ENCODE measurements around the gene TRIM50. TPM values are rescaled to one million over a fixed set of nuclear protein-coding genes. Genes with fewer than 3 reads are reported as not detected.

The TRIM50 gene
- total and polyA plus RNA-seq, 2 of the 13 experiments (the other 11 are each of a cell fraction or from before 2014, with no cell fraction given) = 4.2 to 24.5 TPM

DNA sequence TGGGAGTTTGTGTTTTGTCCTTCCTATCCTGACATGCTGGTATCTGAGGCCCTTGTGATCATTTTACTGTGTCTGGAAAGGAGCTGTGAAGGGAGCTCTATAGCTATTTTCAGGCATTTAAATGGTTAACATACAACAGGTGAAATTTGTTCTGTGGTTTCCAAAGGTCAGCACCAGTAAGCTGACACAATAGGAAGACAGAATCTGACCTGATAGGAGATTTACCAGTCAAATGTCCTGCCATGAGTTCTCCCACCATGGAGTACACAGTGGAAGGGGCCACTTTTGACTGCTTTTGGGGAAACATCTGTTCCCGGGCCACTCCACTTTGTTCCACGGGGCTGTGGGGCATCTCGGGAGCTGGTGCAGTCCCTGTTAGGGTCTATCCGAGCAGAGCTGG, 17.7 kb upstream of the TRIM50 start (continued):
- TF ChIP-seq, protein P1, sequence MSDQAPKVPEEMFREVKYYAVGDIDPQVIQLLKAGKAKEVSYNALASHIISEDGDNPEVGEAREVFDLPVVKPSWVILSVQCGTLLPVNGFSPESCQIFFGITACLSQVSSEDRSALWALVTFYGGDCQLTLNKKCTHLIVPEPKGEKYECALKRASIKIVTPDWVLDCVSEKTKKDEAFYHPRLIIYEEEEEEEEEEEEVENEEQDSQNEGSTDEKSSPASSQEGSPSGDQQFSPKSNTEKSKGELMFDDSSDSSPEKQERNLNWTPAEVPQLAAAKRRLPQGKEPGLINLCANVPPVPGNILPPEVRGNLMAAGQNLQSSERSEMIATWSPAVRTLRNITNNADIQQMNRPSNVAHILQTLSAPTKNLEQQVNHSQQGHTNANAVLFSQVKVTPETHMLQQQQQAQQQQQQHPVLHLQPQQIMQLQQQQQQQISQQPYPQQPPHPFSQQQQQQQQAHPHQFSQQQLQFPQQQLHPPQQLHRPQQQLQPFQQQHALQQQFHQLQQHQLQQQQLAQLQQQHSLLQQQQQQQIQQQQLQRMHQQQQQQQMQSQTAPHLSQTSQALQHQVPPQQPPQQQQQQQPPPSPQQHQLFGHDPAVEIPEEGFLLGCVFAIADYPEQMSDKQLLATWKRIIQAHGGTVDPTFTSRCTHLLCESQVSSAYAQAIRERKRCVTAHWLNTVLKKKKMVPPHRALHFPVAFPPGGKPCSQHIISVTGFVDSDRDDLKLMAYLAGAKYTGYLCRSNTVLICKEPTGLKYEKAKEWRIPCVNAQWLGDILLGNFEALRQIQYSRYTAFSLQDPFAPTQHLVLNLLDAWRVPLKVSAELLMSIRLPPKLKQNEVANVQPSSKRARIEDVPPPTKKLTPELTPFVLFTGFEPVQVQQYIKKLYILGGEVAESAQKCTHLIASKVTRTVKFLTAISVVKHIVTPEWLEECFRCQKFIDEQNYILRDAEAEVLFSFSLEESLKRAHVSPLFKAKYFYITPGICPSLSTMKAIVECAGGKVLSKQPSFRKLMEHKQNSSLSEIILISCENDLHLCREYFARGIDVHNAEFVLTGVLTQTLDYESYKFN (CRISPR knock-in tag; conservative IDR thresholded peaks at IDR 0.05) = peak; percentile 73
- TF ChIP-seq ZFY (CRISPR knock-in tag; IDR thresholded peaks at IDR 0.05) = peak; percentile 20; the same call in 1 of the 2 replicates
- no peak for TF ChIP-seq AKAP8 (CRISPR knock-in tag; IDR thresholded peaks at IDR 0.05)
- no peak for TF ChIP-seq ZNF24 (IDR thresholded peaks at IDR 0.05)
- no peak for TF ChIP-seq CHD2 (IDR thresholded peaks at IDR 0.05; ENCODE audit: low read depth, low read length)
- TF ChIP-seq, protein P2, sequence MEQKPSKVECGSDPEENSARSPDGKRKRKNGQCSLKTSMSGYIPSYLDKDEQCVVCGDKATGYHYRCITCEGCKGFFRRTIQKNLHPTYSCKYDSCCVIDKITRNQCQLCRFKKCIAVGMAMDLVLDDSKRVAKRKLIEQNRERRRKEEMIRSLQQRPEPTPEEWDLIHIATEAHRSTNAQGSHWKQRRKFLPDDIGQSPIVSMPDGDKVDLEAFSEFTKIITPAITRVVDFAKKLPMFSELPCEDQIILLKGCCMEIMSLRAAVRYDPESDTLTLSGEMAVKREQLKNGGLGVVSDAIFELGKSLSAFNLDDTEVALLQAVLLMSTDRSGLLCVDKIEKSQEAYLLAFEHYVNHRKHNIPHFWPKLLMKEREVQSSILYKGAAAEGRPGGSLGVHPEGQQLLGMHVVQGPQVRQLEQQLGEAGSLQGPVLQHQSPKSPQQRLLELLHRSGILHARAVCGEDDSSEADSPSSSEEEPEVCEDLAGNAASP (CRISPR knock-in tag; IDR thresholded peaks at IDR 0.05; ENCODE audit: borderline replicate concordance) = peak; percentile 27; the same call in 1 of the 2 replicates
- no peak for TF ChIP-seq ZNF678 (CRISPR knock-in tag; IDR thresholded peaks at IDR 0.05)
- 0 out of 2 replicates have a peak, but pooled peaks have one; percentile 45 for TF ChIP-seq NR2F2 (IDR thresholded peaks at IDR 0.05; ENCODE audit: borderline replicate concordance, low read depth)
- TF ChIP-seq ZNF652 (CRISPR knock-in tag; IDR thresholded peaks at IDR 0.05; ENCODE audit: borderline replicate concordance, low read depth) = peak; percentile 98
- no peak for TF ChIP-seq ZNF367 (CRISPR knock-in tag; IDR thresholded peaks at IDR 0.05; ENCODE audit: borderline replicate concordance)
- TF ChIP-seq ZNF558 (CRISPR knock-in tag; IDR thresholded peaks at IDR 0.05; ENCODE audit: borderline replicate concordance) = no peak
- TF ChIP-seq, protein P3, sequence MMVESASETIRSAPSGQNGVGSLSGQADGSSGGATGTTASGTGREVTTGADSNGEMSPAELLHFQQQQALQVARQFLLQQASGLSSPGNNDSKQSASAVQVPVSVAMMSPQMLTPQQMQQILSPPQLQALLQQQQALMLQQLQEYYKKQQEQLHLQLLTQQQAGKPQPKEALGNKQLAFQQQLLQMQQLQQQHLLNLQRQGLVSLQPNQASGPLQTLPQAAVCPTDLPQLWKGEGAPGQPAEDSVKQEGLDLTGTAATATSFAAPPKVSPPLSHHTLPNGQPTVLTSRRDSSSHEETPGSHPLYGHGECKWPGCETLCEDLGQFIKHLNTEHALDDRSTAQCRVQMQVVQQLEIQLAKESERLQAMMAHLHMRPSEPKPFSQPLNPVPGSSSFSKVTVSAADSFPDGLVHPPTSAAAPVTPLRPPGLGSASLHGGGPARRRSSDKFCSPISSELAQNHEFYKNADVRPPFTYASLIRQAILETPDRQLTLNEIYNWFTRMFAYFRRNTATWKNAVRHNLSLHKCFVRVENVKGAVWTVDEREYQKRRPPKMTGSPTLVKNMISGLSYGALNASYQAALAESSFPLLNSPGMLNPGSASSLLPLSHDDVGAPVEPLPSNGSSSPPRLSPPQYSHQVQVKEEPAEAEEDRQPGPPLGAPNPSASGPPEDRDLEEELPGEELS (CRISPR knock-in tag; IDR thresholded peaks at IDR 0.05) = peak; percentile 21; the same call in 1 of the 2 replicates
- TF ChIP-seq CEBPG (CRISPR knock-in tag; IDR thresholded peaks at IDR 0.05) = peak; percentile 49
- no peak for TF ChIP-seq SOX6 (IDR thresholded peaks at IDR 0.05)
- TF ChIP-seq SOX6 (CRISPR knock-in tag; IDR thresholded peaks at IDR 0.05) = peak; percentile 43
- TF ChIP-seq HNF4G (IDR thresholded peaks at IDR 0.05; ENCODE audit: borderline replicate concordance, low read depth, low read length) = peak; percentile 86; the same call in 1 of the 2 replicates
- no peak; the same call in 1 of the 2 replicates for TF ChIP-seq HNF4G (CRISPR knock-in tag; IDR thresholded peaks at IDR 0.05; ENCODE audit: borderline replicate concordance, low read depth)
- TF ChIP-seq, protein P4, sequence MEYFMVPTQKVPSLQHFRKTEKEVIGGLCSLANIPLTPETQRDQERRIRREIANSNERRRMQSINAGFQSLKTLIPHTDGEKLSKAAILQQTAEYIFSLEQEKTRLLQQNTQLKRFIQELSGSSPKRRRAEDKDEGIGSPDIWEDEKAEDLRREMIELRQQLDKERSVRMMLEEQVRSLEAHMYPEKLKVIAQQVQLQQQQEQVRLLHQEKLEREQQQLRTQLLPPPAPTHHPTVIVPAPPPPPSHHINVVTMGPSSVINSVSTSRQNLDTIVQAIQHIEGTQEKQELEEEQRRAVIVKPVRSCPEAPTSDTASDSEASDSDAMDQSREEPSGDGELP (IDR thresholded peaks at IDR 0.05; ENCODE audit: borderline replicate concordance, low read depth) = peak; percentile 59; the same call in 1 of the 2 replicates
- TF ChIP-seq ZNF430 (CRISPR knock-in tag; IDR thresholded peaks at IDR 0.05) = no peak
- TF ChIP-seq PHF21A (CRISPR knock-in tag; IDR thresholded peaks at IDR 0.05) = peak; percentile 33; the same call in 1 of the 2 replicates
- no peak for TF ChIP-seq MAZ (IDR thresholded peaks at IDR 0.05; ENCODE audit: borderline replicate concordance, low read depth, low read length)
- 0 out of 2 replicates have a peak, but pooled peaks have one; percentile 34 for TF ChIP-seq MAZ (CRISPR knock-in tag; IDR thresholded peaks at IDR 0.05; ENCODE audit: low read depth)
- 0 out of 2 replicates have a peak, but pooled peaks have one; percentile 48 for TF ChIP-seq TBX2 (CRISPR knock-in tag; IDR thresholded peaks at IDR 0.05; ENCODE audit: borderline replicate concordance)
